Ovary (tissue), 9 donors: Measurements from ENCODE around the gene SLC11A1. TPM values are rescaled to one million over a fixed set of nuclear protein-coding genes. Genes with fewer than 3 reads are reported as not detected.

Experiments
- DNase-seq, 5 donors: peaks; one replicate each; pipeline ENCODE4 v3.0.0-alpha.2; 2019 to 2020
- H3K27ac ChIP-seq, 2 donors: fragments of 200-600 bp; one replicate each; pipeline versions ENCODE4 v1.5.1 to v1.8.0; 2019 to 2022
- H3K27me3 ChIP-seq: fragments of 200-600 bp; one replicate; pipeline ENCODE4 v1.8.0; 2022
- H3K36me3 ChIP-seq: fragments of 200-600 bp; sonication (generic); one replicate; pipeline ENCODE4 v1.5.1; 2019
- H3K4me1 ChIP-seq: one replicate; pipeline ENCODE4 v1.8.1; 2013; ENCODE audit warnings: mild to moderate bottlenecking, moderate library complexity; ENCODE audit not compliant: insufficient read depth
- H3K4me3 ChIP-seq: fragments of 200-600 bp; sonication (generic); one replicate; pipeline ENCODE4 v1.5.1; 2017
- H3K9me3 ChIP-seq, 2 donors: fragments of 200-600 bp in 1 of 2; sonication (generic) in 1 of 2; one replicate each; pipeline versions ENCODE4 v1.5.1 to v1.8.1; 2013 to 2019; ENCODE audit warnings: mild to moderate bottlenecking in 1 of 2, moderate library complexity in 1 of 2
- EP300 ChIP-seq: sonication (generic); formaldehyde crosslinking; IDR thresholded peaks from one replicate; pipeline ENCODE4 v1.6.1; 2017; ENCODE audit warnings: antibody characterized with exemption
- POLR2A ChIP-seq: fragments of 450-650 bp; IDR thresholded peaks from one replicate; pipeline ENCODE4 v1.6.1; 2017; ENCODE audit warnings: antibody characterized with exemption, mild to moderate bottlenecking, moderate library complexity
- WGBS, 3 donors: extraction: QIAGEN DNeasy Blood & Tissue Kit in 1 of 3; methylation state at CpG; one replicate each; pipeline versions ENCODE4 v1.1.5 to v1.1.7; 2013 to 2017; 5-methylcytosine and 5-hydroxymethylcytosine counted together
- intact Hi-C, 4 donors: fragments of 100-400 bp; cut with DNase I; formaldehyde crosslinking; loops; one replicate each; pipeline versions ENCODE4 v1.11.0 to v1.15.1; 2022 to 2023
- polyA plus RNA-seq, 2 donors: library from polyadenylated mRNA; stranded (reverse); fragments of 200-250 nt in 1 of 2; fragments of 350-450 nt in 1 of 2; fragmentation: Illumina TruSeq in 1 of 2; extraction: RNeasy Lipid Tissue Mini Kit (QIAGEN cat#74804) in 1 of 2; gene quantifications; one replicate each; pipeline ENCODE4 v1.2.3, GENCODE V29; 2013 to 2014
- total RNA-seq, 7 donors: library from RNA; depleted of rRNA in 2 of 7; stranded (reverse); fragments of >200 nt in 2 of 7; fragmentation: NEBNext Ultra II Directional in 3 of 7; extraction: Animal tissue kit (Norgen Biotek cat#: 25700) in 3 of 7; gene quantifications; one replicate each; pipeline versions ENCODE4 v1.1.0 to v1.2.4, GENCODE V29; 2016 to 2023
- TF ChIP-seq, protein P1 (sequence below), 3 donors: fragments of 450-650 bp in 2 of 3; fragments of 200-600 bp in 1 of 3; IDR thresholded peaks; one replicate each; pipeline versions ENCODE4 v1.5.1 to v1.8.0; 2016 to 2022; ENCODE audit warnings: antibody characterized with exemption in 3 of 3, mild to moderate bottlenecking in 1 of 3
- donor health status: DM: no; HTN: no; CAD: no; lungs with moderate emphysema.
- donor health status: DM: no; HTN: no; CAD: no.
- donor health status: Bipolar disorder and iron deficiency.
- donor health status: DM: yes; HTN: yes; CAD: no.
- donor health status: DM: no; HTN: no; CAD: no.
- donor health status: DM: yes; HTN: yes; CAD: no.

SLC11A1 gene
- total and polyA plus RNA-seq, 9 donors: 0.83 to 28.9 (median 5.4) TPM

DNA sequence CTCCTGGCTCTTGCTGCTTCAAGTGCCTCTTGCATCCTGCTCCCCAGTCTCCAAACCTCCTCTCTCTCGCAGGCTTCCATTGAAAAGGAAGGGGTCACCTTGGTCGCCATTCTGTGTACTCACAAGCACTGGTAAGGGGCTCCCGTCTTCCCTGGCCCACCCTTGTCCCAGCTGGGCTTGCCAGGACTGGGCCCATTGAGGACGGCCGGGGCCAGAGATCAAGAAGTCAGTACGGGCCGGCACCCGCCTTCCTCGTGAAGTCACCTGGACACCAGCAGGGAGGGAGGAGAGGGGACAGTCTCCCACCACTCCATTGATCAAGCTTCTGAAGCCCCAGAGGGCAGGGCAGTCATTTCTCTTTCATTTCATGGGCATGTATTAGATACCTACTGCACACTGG, 41.4 kb upstream of the SLC11A1 start:
- intact Hi-C loops: no loop called here
- no peak for TF ChIP-seq EP300
- TF ChIP-seq, protein P1, sequence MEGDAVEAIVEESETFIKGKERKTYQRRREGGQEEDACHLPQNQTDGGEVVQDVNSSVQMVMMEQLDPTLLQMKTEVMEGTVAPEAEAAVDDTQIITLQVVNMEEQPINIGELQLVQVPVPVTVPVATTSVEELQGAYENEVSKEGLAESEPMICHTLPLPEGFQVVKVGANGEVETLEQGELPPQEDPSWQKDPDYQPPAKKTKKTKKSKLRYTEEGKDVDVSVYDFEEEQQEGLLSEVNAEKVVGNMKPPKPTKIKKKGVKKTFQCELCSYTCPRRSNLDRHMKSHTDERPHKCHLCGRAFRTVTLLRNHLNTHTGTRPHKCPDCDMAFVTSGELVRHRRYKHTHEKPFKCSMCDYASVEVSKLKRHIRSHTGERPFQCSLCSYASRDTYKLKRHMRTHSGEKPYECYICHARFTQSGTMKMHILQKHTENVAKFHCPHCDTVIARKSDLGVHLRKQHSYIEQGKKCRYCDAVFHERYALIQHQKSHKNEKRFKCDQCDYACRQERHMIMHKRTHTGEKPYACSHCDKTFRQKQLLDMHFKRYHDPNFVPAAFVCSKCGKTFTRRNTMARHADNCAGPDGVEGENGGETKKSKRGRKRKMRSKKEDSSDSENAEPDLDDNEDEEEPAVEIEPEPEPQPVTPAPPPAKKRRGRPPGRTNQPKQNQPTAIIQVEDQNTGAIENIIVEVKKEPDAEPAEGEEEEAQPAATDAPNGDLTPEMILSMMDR (IDR thresholded peaks at IDR 0.05): no peak
- no peak for TF ChIP-seq POLR2A
- Histone ChIP-seq H3K4me3 (no peak overlapping the region), H3K4me1 (no peaks in the 10 kb centered on the region), H3K36me3 (no peaks in the 10 kb centered on the region), H3K27me3 (no peaks in the 10 kb centered on the region), H3K9me3 (no peaks in the 10 kb centered on the region), H3K27ac (no peak overlapping the region)
- WGBS, 3 donors: 93 to 94% (median 93%) methylated on average over 9 of the region's 9 CpGs
- no peak for DNase-seq

- no peak for DNase-seq
- WGBS, 3 donors: 92 to 97% (median 94%) methylated on average over 8 of the region's 8 CpGs
- Histone ChIP-seq H3K27me3 (no peaks in the 10 kb centered on the region), H3K27ac (no peak overlapping the region), H3K4me3 (no peak overlapping the region), H3K9me3 (no peaks in the 10 kb centered on the region), H3K36me3 (no peaks in the 10 kb centered on the region), H3K4me1 (no peaks in the 10 kb centered on the region)
- TF ChIP-seq EP300 (no peak), POLR2A (no peak)
- TF ChIP-seq, protein P1 (IDR thresholded peaks at IDR 0.05): no peak
- intact Hi-C loops: no loop called here
Measured at GRCh38 chr2:218341381-218341780, 40.7 kb upstream of the SLC11A1 start.

GRCh38 chr2:218342837-218343236, 39.2 kb upstream of the SLC11A1 start:
- no peaks in the 10 kb centered on the region for H3K4me1 ChIP-seq
- H3K36me3 ChIP-seq: no peaks in the 10 kb centered on the region
- DNase-seq: no peak
- H3K27me3 ChIP-seq: no peaks in the 10 kb centered on the region
- H3K27ac ChIP-seq: no peak overlapping the region
- WGBS, 3 donors: 87 to 94% (median 93%) methylated on average over 5 of the region's 5 CpGs
- intact Hi-C loops: no loop called here
- no peak overlapping the region for H3K4me3 ChIP-seq
- H3K9me3 ChIP-seq: no peaks in the 10 kb centered on the region
- TF ChIP-seq, protein P1 (IDR thresholded peaks at IDR 0.05): no peak
- TF ChIP-seq POLR2A (no peak), EP300 (no peak)

DNA sequence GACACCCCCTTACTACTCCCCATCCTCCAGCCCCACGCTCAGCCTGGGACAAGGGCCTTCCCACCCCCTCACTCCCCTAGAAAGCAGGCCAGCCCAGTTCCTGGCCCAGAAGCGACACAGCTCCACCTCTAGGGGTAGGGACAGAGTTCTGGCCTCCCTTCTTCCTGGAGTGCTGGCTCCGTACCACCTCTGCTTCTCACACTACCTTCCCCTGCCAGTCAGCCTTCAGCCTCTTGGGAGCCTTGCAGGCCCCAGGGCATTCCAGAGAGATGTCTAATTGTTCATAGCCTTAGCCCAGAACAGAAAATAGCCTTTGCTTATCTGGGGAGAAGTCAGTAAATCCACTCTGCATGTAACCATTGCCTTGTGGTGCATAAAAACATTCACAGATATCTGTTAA, 38.5 kb upstream of the SLC11A1 start:
- no peak for TF ChIP-seq POLR2A
- TF ChIP-seq, protein P1 (IDR thresholded peaks at IDR 0.05): no peak
- intact Hi-C loops: no loop called here
- no peak for DNase-seq
- Histone ChIP-seq H3K36me3 (no peaks in the 10 kb centered on the region), H3K27ac (no peak overlapping the region), H3K4me1 (no peaks in the 10 kb centered on the region), H3K9me3 (no peaks in the 10 kb centered on the region), H3K27me3 (no peaks in the 10 kb centered on the region), H3K4me3 (no peak overlapping the region)
- WGBS, 3 donors: 53 to 86% (median 79%) methylated on average over 3 of the region's 3 CpGs
